Breast epithelium (tissue), 4 donors: ENCODE measurements around the gene ASZ1. TPM values are rescaled to one million over a fixed set of nuclear protein-coding genes. Genes with fewer than 3 reads are reported as not detected.

Experiments
- DNase-seq, 2 donors: peaks; one replicate each; pipeline ENCODE4 v3.0.0-alpha.2; 2019; ENCODE audit warnings: low spot score in 2 of 2
- H3K27ac ChIP-seq, 2 donors: fragments of 200-600 bp; sonication (generic) in 1 of 2; one replicate each; pipeline ENCODE4 v1.5.1; 2016 to 2019; ENCODE audit warnings: mild to moderate bottlenecking in 1 of 2
- H3K27me3 ChIP-seq, 2 donors: fragments of 200-600 bp; sonication (generic) in 1 of 2; one replicate each; pipeline versions ENCODE4 v1.5.1 to v1.6.0; 2017 to 2019; ENCODE audit warnings: control low read depth in 1 of 2, mild to moderate bottlenecking in 1 of 2
- H3K36me3 ChIP-seq: fragments of 200-600 bp; one replicate; pipeline ENCODE4 v1.5.1; 2019
- H3K4me1 ChIP-seq, 2 donors: fragments of 200-600 bp; sonication (generic); one replicate each; pipeline ENCODE4 v1.5.1; 2016 to 2019; ENCODE audit warnings: control low read depth in 1 of 2
- H3K4me3 ChIP-seq, 3 donors: fragments of 200-600 bp; sonication (generic); 1 replicate in 2 of 3; 2 replicates in 1 of 3; pipeline ENCODE4 v1.5.1; 2016 to 2019; ENCODE audit warnings: mild to moderate bottlenecking in 3 of 3, moderate library complexity in 2 of 3
- H3K9me3 ChIP-seq, 2 donors: fragments of 200-600 bp; sonication (generic) in 1 of 2; one replicate each; pipeline ENCODE4 v1.5.1; 2016 to 2019; ENCODE audit warnings: control low read depth in 1 of 2
- POLR2A ChIP-seq: fragments of 450-650 bp; IDR thresholded peaks from one replicate; pipeline ENCODE4 v1.6.1; 2016; ENCODE audit warnings: antibody characterized with exemption, mild to moderate bottlenecking, moderate library complexity
- POLR2AphosphoS5 ChIP-seq, 3 donors: sonication (generic); formaldehyde crosslinking; IDR thresholded peaks; one replicate each; pipeline ENCODE4 v1.6.1; 2017; ENCODE audit warnings: antibody characterized with exemption in 3 of 3
- intact Hi-C: fragments of 100-400 bp; cut with DNase I; formaldehyde crosslinking; loops from one replicate; pipeline ENCODE4 v1.15.1; 2023; ENCODE audit warnings: low total_unique reads
- total RNA-seq, 3 donors: library from RNA; depleted of rRNA; stranded (reverse); fragments of >200 nt; gene quantifications; one replicate each; pipeline ENCODE4 v1.1.0, GENCODE V29; 2016
- TF ChIP-seq, protein P1 (sequence below), 3 donors: fragments of 450-650 bp; IDR thresholded peaks; one replicate each; pipeline ENCODE4 v1.5.1; 2016 to 2017; ENCODE audit warnings: antibody characterized with exemption in 3 of 3, mild to moderate bottlenecking in 3 of 3, moderate library complexity in 3 of 3

ASZ1 gene
- total RNA-seq, 3 donors from 2014 or later: not detected

DNA sequence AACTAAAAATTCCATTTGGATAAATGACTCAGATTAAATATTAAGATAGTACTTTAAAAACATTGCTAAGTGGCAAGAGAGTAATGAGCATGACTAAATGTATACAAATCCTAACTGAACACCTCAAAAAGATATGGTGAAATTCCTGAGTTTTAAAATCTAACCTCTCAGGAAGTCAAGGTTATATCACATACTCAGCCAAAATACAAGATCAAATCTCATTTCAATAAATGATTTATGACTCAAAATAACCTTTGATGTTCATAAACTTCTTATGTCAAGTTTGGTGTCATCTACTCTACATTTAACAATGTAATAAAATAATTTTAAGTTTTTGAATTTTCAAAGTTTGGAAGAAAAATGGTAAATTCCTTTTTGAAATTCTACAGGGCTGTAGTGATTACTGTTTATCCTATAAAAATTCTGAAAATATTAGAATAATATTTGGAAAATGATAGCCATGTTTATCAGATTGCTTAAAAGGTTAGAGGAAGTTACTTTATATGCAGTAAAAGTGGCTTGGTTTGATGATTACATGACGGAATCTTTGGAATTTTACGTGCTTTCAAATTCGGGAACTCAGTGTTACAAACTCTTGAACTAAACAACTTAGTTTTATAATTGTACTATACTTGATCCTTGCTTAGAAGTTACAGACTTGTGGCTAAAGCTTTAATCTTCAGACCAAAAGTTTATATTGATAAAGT is 43.7 kb downstream of the ASZ1 start:
- H3K4me1 ChIP-seq: no peaks in the 10 kb centered on the region
- intact Hi-C loops: no loop called here
- no peak overlapping the region for H3K4me3 ChIP-seq
- peaks cover 0 to 5% of the 10 kb centered on the region in 2 donors for H3K9me3 ChIP-seq
- TF ChIP-seq POLR2AphosphoS5 (IDR thresholded peaks at IDR 0.05): no peak
- TF ChIP-seq, protein P1, sequence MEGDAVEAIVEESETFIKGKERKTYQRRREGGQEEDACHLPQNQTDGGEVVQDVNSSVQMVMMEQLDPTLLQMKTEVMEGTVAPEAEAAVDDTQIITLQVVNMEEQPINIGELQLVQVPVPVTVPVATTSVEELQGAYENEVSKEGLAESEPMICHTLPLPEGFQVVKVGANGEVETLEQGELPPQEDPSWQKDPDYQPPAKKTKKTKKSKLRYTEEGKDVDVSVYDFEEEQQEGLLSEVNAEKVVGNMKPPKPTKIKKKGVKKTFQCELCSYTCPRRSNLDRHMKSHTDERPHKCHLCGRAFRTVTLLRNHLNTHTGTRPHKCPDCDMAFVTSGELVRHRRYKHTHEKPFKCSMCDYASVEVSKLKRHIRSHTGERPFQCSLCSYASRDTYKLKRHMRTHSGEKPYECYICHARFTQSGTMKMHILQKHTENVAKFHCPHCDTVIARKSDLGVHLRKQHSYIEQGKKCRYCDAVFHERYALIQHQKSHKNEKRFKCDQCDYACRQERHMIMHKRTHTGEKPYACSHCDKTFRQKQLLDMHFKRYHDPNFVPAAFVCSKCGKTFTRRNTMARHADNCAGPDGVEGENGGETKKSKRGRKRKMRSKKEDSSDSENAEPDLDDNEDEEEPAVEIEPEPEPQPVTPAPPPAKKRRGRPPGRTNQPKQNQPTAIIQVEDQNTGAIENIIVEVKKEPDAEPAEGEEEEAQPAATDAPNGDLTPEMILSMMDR (IDR thresholded peaks at IDR 0.05): no peak
- TF ChIP-seq POLR2A: no peak
- no peaks in the 10 kb centered on the region for H3K36me3 ChIP-seq
- no peak for DNase-seq
- no peak overlapping the region for H3K27ac ChIP-seq
- no peaks in the 10 kb centered on the region for H3K27me3 ChIP-seq

DNA sequence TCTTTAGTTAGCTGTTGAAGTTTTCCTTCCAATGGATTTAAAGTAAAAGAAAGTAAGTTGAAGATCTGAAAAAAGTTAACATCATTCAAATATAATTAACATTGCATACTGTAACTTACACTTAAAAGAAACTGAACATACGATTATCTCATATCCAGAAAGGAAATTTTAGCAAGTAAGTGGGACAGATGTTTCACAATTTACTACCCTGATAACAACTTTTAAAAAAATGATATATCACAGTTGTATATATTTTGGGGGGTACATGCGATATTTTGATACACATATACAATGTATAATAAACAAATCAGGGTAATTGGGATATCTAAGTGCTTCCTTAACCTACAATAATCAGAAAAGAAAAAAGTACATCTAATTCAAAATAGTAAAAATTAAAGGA is 44.2 kb downstream of the ASZ1 start:
- intact Hi-C loops: no loop called here
- peaks cover 0 to 2% of the 10 kb centered on the region in 2 donors for H3K9me3 ChIP-seq
- no peaks in the 10 kb centered on the region for H3K27me3 ChIP-seq
- H3K27ac ChIP-seq: no peak overlapping the region
- no peak overlapping the region for H3K4me3 ChIP-seq
- H3K36me3 ChIP-seq: no peaks in the 10 kb centered on the region
- DNase-seq: no peak
- TF ChIP-seq POLR2AphosphoS5 (IDR thresholded peaks at IDR 0.05): no peak
- no peak for TF ChIP-seq POLR2A
- TF ChIP-seq, protein P1 (IDR thresholded peaks at IDR 0.05): no peak
- no peaks in the 10 kb centered on the region for H3K4me1 ChIP-seq

DNA sequence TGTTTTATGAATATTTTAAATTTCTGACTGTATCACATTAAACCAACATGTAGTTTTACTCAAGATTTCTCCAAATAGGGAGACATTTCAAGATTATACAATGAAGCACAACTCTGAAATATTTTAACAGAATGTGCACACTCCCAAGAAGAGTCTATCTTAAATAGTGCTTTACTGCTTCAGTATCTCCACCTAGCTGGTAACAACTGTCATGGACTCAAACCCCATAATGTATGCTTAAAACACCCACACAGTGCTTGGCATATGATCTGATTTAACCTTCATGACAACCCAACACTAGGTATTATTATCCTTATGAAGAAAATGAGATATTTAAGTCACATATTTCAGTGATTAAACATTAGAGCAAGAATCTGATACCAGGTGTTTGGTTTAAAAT is 45.9 kb downstream of the ASZ1 start:
- intact Hi-C loops: no loop called here
- DNase-seq: no peak
- Histone ChIP-seq H3K36me3 (no peaks in the 10 kb centered on the region), H3K27ac (no peak overlapping the region), H3K4me1 (no peaks in the 10 kb centered on the region), H3K9me3 (no peaks in the 10 kb centered on the region), H3K4me3 (no peak overlapping the region), H3K27me3 (no peaks in the 10 kb centered on the region)
- TF ChIP-seq, protein P1 (IDR thresholded peaks at IDR 0.05): no peak
- TF ChIP-seq POLR2A (no peak), POLR2AphosphoS5 (IDR thresholded peaks at IDR 0.05) (no peak)

DNA sequence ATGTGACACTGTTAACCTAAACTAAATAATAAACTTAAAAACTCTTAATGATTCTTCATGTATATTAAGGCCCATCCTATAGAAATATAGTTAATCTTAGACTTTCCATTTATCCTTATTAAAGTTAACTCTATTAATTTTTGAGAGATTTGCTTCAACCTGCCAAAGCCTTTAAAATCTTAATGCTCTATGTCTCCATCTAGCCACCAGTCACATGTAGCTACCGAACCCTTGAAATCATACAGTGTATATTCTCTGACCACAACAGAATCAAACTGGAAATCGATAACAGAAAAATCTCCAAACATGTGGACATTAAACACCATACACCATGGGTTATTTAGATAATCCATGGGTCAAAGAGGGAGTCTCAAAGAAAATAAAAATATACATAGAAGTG is 51.9 kb downstream of the ASZ1 start:
- H3K9me3 ChIP-seq: no peaks in the 10 kb centered on the region
- H3K4me1 ChIP-seq: no peaks in the 10 kb centered on the region
- H3K27ac ChIP-seq: no peak overlapping the region
- no peaks in the 10 kb centered on the region for H3K27me3 ChIP-seq
- no peak overlapping the region for H3K4me3 ChIP-seq
- no peaks in the 10 kb centered on the region for H3K36me3 ChIP-seq
- TF ChIP-seq POLR2AphosphoS5 (IDR thresholded peaks at IDR 0.05): no peak
- no peak for TF ChIP-seq POLR2A
- TF ChIP-seq, protein P1 (IDR thresholded peaks at IDR 0.05): no peak
- DNase-seq: no peak
- intact Hi-C loops: no loop called here

DNA sequence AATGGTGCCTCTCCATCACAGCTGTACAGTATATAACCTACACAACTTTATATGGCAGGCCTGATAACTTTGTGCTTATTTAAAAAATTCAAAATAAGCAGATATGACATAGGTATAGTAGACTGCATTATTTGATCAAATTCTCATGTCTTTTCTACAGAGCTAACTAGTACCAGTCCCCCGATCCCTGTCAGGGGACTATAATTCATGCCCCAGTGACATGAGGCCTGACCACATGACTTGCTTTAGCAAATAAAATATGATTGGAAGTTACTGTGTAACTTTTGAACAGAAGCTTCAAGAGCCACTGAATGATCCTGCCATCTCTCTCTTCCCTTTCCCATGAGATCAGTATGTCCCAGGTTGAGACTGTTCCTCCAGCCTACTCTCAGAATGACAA is 55.2 kb downstream of the ASZ1 start:
- no peaks in the 10 kb centered on the region for H3K9me3 ChIP-seq
- no peak for DNase-seq
- H3K27me3 ChIP-seq: no peaks in the 10 kb centered on the region
- TF ChIP-seq, protein P1 (IDR thresholded peaks at IDR 0.05): no peak
- no peak for TF ChIP-seq POLR2A
- TF ChIP-seq POLR2AphosphoS5 (IDR thresholded peaks at IDR 0.05): no peak
- H3K4me1 ChIP-seq: no peaks in the 10 kb centered on the region
- H3K27ac ChIP-seq: no peak overlapping the region
- intact Hi-C loops: no loop called here
- no peak overlapping the region for H3K4me3 ChIP-seq
- no peaks in the 10 kb centered on the region for H3K36me3 ChIP-seq
